GM10266 (cell line): Measurements from ENCODE around the gene PKN2.

Experiments
- DNase-seq: peaks from one replicate; pipeline ENCODE4 v3.0.0; 2012; ENCODE audit errors: extremely low spot score
- CTCF ChIP-seq: IDR thresholded peaks from 2 replicates; pipeline ENCODE4 v1.5.1; 2012; ENCODE audit warnings: mild to moderate bottlenecking, low read depth; ENCODE audit not compliant: control insufficient read depth, insufficient read depth; ENCODE audit errors: missing control alignments

The PKN2 gene

GRCh38 chr1:88791192-88791591 lies 107.1 kb downstream of the PKN2 start:
- DNase-seq, result no peak
- no peak for TF ChIP-seq CTCF

GRCh38 chr1:88799491-88799890 lies 115.4 kb downstream of the PKN2 start:
- DNase-seq, result no peak
- no peak for TF ChIP-seq CTCF

- no peak for TF ChIP-seq CTCF
- no peak for DNase-seq
These were observed 116.4 kb downstream of the PKN2 start for GRCh38 chr1:88800382-88801051.

- DNase-seq, result no peak
These were observed 117.6 kb downstream of the PKN2 start for GRCh38 chr1:88801575-88802208.

GRCh38 chr1:88802404-88802803 lies 118.3 kb downstream of the PKN2 start:
- no peak for DNase-seq
- no peak for TF ChIP-seq CTCF

More at GRCh38 chr1:88801575-88802208, 117.6 kb downstream of the PKN2 start:
- no peak for TF ChIP-seq CTCF

GRCh38 chr1:88802950-88803349 lies 118.9 kb downstream of the PKN2 start:
- DNase-seq, result no peak
- no peak for TF ChIP-seq CTCF

- no peak for DNase-seq
- no peak for TF ChIP-seq CTCF
These were observed 119.4 kb downstream of the PKN2 start for GRCh38 chr1:88803444-88803843.
